Upper lobe of right lung (tissue), 1 donor: ENCODE data around the gene CHCHD6. TPM values are rescaled to one million over a fixed set of nuclear protein-coding genes. Genes with fewer than 3 reads are reported as not detected.

ENCODE experiments used
- ATAC-seq: fragments of 200-7000 bp; cut with Tn5 transposase; one replicate; pipeline ENCODE4 v1.9.1; 2020; ENCODE audit warnings: mild to moderate bottlenecking, moderate library complexity
- DNase-seq: peaks from one replicate; pipeline ENCODE4 v3.0.0-alpha.2; 2020
- H3K27ac ChIP-seq: fragments of 200-600 bp; one replicate; pipeline ENCODE4 v1.8.0; 2022
- H3K27me3 ChIP-seq: fragments of 200-600 bp; one replicate; pipeline ENCODE4 v1.8.0; 2022; ENCODE audit warnings: mild to moderate bottlenecking
- H3K36me3 ChIP-seq: fragments of 200-600 bp; one replicate; pipeline ENCODE4 v1.8.0; 2022
- H3K4me1 ChIP-seq: fragments of 200-600 bp; one replicate; pipeline ENCODE4 v1.8.0; 2022
- H3K4me3 ChIP-seq: fragments of 200-600 bp; one replicate; pipeline ENCODE4 v1.8.0; 2022; ENCODE audit warnings: mild to moderate bottlenecking
- H3K9me3 ChIP-seq: fragments of 200-600 bp; one replicate; pipeline ENCODE4 v1.8.0; 2022
- intact Hi-C: fragments of 100-400 bp; cut with DNase I; formaldehyde crosslinking; loops from one replicate; pipeline ENCODE4 v1.11.0; 2022
- total RNA-seq: library from RNA; stranded (reverse); fragmentation: NEBNext Ultra II Directional; extraction: Animal tissue kit (Norgen Biotek cat#: 25700); gene quantifications from one replicate; pipeline ENCODE4 v1.2.1, GENCODE V29; 2021
- TF ChIP-seq, protein P1 (sequence below): fragments of 200-600 bp; IDR thresholded peaks from one replicate; pipeline ENCODE4 v1.8.0; 2022; ENCODE audit warnings: antibody characterized with exemption
- donor health status: DM: no; HTN: yes; CAD: no; lungs with severe emphysema.

CHCHD6 gene
- total RNA-seq, 1 donor from 2014 or later: 17.1 TPM

DNA sequence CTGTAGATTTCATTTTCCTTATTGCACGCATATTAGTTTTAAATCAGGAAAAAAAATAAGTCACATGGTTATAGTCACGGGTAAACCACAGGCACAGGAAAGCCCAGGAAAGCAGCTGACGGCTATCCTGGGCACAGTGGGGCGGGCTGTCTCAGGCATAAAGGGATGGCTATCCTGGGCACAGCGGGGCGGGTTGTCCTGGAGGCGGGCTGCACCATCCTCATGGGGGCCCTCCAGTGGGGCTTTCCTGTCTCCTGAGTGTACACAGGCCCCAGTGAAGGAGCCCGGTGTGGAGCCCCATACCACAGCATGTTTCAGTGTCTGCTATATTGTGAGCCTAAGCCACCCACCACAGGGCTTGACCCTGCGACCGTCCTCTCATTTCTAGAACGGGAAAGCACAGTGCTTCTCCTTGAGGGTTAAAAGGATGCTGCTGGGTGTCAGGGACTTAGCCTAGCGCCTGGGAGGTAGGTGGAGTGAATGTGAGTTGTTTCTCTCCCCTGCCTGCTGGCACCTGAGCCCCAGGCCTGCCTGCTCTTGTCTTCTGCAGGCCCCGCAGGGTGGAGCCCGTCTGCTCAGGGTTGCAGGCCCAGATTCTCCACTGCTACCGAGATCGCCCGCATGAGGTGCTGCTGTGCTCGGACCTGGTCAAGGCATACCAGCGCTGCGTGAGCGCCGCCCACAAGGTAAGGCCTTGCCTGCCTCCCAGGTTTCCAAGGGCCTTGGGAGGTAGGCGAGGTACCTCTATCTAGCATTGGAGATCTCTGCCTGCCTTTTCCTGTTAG is 253.0 kb downstream of the CHCHD6 start:
- Histone ChIP-seq H3K9me3 (no peaks in the 10 kb centered on the region), H3K4me1 (peaks cover 9% of the 10 kb centered on the region), H3K4me3 (no peak overlapping the region), H3K36me3 (no peaks in the 10 kb centered on the region), H3K27ac (no peak overlapping the region), H3K27me3 (no peaks in the 10 kb centered on the region)
- intact Hi-C loops: no loop called here
- TF ChIP-seq, protein P1, sequence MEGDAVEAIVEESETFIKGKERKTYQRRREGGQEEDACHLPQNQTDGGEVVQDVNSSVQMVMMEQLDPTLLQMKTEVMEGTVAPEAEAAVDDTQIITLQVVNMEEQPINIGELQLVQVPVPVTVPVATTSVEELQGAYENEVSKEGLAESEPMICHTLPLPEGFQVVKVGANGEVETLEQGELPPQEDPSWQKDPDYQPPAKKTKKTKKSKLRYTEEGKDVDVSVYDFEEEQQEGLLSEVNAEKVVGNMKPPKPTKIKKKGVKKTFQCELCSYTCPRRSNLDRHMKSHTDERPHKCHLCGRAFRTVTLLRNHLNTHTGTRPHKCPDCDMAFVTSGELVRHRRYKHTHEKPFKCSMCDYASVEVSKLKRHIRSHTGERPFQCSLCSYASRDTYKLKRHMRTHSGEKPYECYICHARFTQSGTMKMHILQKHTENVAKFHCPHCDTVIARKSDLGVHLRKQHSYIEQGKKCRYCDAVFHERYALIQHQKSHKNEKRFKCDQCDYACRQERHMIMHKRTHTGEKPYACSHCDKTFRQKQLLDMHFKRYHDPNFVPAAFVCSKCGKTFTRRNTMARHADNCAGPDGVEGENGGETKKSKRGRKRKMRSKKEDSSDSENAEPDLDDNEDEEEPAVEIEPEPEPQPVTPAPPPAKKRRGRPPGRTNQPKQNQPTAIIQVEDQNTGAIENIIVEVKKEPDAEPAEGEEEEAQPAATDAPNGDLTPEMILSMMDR: no peak
- ATAC-seq: no peak
- DNase-seq: peak; percentile 40

DNA sequence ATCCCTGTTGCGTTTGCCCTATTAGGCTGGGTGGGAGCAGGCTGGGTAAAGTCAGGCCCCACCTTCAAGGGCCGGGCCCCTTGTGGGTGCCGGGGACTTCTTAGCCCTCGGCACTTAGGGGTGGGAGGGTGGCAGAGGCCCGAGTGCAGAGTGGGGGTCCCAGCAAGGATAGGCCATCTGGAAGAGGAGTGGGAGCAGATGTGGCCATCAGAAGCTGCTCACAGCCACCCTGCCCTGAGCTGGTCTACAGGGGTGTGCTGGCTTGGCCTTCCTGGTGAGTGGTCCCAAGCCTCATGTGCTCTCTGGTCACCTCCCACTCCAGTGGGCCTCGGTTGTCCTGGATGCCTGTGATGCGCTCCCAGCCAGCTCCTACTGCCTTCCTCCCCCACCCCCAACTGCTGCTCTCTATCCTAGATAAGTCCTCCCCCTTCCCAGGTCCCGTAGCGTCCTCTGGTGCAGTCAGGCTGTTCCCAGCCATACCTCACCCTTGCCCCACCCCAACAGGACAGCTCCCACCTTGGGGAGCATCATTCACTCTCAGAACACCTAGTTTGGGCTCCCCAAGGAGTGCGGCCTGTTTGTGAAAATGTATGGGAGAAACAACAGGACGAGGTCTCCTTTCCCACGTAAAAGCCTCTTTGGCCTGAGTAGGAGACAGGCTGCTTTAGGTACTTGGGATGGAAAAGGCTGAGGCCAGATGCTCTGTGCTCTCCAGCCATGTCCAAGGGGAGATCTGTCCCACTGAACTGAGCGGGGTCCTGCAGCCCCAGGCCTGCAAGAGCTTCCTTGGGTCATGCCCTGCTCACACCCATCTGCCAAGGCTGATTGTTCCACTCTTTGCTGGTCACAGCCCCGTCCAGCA is 254.0 kb downstream of the CHCHD6 start:
- TF ChIP-seq, protein P1: no peak

DNA sequence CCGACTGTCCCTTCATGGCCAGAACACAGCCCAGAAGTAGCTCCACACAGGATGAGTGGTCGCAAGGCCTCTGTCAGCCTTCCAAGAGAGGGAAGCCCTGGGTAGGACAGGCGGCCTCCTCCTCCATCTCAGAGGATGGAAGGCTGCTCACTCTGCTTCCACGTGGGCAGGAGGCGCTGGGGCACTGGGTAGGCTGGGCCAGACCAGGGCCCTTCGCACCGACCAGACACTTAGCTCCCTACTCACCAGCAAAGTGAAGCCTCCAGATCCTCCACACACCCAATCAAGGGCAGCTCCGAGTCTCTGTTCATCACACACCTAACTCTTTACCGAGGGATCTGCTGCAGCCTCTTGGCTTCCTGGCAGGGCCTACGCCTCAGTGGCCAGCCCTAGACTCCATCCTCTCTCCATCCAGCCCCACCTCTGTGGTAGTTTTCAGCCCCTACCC is 254.6 kb downstream of the CHCHD6 start:
- Histone ChIP-seq H3K27ac (no peak overlapping the region), H3K27me3 (no peaks in the 10 kb centered on the region), H3K9me3 (no peaks in the 10 kb centered on the region), H3K4me3 (no peak overlapping the region), H3K36me3 (no peaks in the 10 kb centered on the region), H3K4me1 (peaks cover 9% of the 10 kb centered on the region)
- intact Hi-C loops: no loop called here
- peak; percentile 48 for DNase-seq
- TF ChIP-seq, protein P1: no peak
- no peak for ATAC-seq

More for the DNA sequence above, 254.0 kb downstream of the CHCHD6 start:
- peak; percentile 51 for DNase-seq
- Histone ChIP-seq H3K27ac (no peak overlapping the region), H3K4me1 (peaks cover 9% of the 10 kb centered on the region), H3K4me3 (no peak overlapping the region), H3K27me3 (no peaks in the 10 kb centered on the region), H3K9me3 (no peaks in the 10 kb centered on the region), H3K36me3 (no peaks in the 10 kb centered on the region)
- no peak for ATAC-seq
- intact Hi-C loops: no loop called here

DNA sequence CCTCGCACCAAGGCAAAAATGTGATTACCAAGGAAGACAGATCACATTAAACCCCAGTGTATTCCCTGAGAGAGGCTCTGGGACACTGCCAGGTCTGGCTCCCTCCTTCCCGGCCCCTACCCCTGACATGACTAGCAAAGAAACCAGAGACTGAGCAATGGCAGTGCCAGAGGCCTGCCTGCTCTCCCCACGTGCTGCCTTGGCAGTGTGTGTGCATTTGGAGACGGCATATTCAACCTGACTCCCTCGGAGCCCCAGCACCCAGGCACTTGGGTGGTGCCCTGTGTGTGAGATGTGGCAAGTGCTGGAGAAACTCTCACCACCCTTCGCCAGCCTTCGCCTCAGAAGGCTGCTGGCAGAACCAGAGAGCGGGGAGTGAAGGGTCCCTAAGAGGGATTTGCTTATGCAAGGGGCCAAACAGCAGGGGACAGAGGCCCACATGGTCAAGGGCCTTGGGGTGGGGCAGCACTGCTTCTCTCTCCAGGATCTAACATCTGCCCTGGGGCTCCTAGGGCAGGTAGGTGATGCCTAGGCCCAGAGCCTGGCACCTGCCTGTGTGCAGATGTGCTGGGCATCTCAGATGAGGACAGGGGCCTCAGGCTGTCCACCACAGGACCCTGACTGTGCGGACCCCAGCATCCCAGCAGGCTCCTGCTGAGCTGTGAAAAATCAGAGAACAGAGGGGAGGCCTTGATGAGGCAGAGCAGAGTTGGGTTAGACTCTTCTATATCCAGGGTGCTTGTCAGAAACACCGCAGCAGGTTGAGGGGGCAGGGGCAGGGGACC is 255.3 kb downstream of the CHCHD6 start:
- no peaks in the 10 kb centered on the region for H3K36me3 ChIP-seq
- peaks cover 9% of the 10 kb centered on the region for H3K4me1 ChIP-seq
- H3K9me3 ChIP-seq: no peaks in the 10 kb centered on the region
- intact Hi-C loops: no loop called here
- TF ChIP-seq, protein P1: no peak
- H3K27me3 ChIP-seq: no peaks in the 10 kb centered on the region
- DNase-seq: peak; percentile 37
- H3K4me3 ChIP-seq: no peak overlapping the region
- no peak overlapping the region for H3K27ac ChIP-seq
- no peak for ATAC-seq

DNA sequence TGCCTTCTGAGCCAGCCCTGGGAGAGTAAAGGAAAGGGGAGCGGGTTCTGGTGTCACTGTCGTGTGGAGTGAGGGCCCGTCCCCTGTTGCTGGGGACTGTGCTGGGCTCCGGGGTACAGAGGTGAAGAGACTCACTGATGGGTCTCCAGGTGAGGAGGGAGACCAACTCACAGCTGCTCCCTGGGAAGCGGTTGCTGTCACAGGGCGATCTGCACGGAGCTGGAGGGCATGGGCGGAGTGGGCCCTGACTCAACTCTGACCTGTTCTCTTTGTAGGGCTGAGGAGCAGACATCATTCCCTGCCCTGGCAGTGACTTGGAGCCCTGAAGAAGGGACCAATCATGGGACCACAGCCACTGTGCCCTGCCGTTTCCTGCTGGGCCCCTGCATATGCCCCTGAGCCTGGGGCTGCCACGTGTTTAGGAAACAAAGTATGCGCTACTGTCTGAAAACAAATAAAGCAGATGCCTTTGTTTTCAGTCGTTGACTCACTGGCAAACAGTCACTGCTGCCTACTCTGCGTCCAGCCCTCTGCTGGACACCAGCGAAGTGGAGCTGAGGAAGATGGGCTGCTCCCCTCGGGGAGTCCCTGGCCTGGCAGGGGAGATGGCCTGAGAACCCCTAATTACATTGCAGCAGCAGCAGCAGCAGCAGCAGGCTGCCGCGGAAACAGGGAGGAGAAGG is 256.0 kb downstream of the CHCHD6 start:
- H3K27me3 ChIP-seq: no peaks in the 10 kb centered on the region
- no peak overlapping the region for H3K4me3 ChIP-seq
- H3K9me3 ChIP-seq: no peaks in the 10 kb centered on the region
- H3K36me3 ChIP-seq: no peaks in the 10 kb centered on the region
- intact Hi-C loops: no loop called here
- peak; percentile 45 for DNase-seq
- no peak for ATAC-seq
- H3K4me1 ChIP-seq: peaks cover 9% of the 10 kb centered on the region
- TF ChIP-seq, protein P1: no peak
- no peak overlapping the region for H3K27ac ChIP-seq
